ENCODE results near the gene TMEM60. TPM values are rescaled to one million over a fixed set of nuclear protein-coding genes. Genes with fewer than 3 reads are reported as not detected.

TMEM60 gene
- total RNA-seq, 1 donor from 2014 or later = 19.7 TPM

GRCh38 chr7:77802557-77803405 is 4.5 kb upstream of the TMEM60 start:
- Mint-ChIP-seq H3K36me3 (ENCODE audit: unreplicated experiment) (peaks cover 21% of the 10 kb centered on the region), H3K4me1 (ENCODE audit: unreplicated experiment) (peaks cover 21% of the 10 kb centered on the region), H3K4me3 (ENCODE audit: unreplicated experiment) (no peak overlapping the region), H3K27me3 (ENCODE audit: unreplicated experiment) (no peaks in the 10 kb centered on the region), H3K27ac (ENCODE audit: unreplicated experiment) (no peak overlapping the region), H3K9me3 (ENCODE audit: unreplicated experiment) (peaks cover 30% of the 10 kb centered on the region)
- no peak for DNase-seq (ENCODE audit: extremely low spot score, unreplicated experiment)
- no peak for TF ChIP-seq CTCF (IDR thresholded peaks at IDR 0.05)

- no peaks in the 10 kb centered on the region for H3K27me3 Mint-ChIP-seq (ENCODE audit: unreplicated experiment)
- H3K4me1 Mint-ChIP-seq (ENCODE audit: unreplicated experiment) = peaks cover 37% of the 10 kb centered on the region
- no peak overlapping the region for H3K27ac Mint-ChIP-seq (ENCODE audit: unreplicated experiment)
Observed at GRCh38 chr7:77800730-77801129, 2.5 kb upstream of the TMEM60 start.

GRCh38 chr7:77800158-77800557 is 1.9 kb upstream of the TMEM60 start:
- DNase-seq (ENCODE audit: extremely low spot score, unreplicated experiment) = no peak
- H3K4me1 Mint-ChIP-seq (ENCODE audit: unreplicated experiment) = peaks cover 37% of the 10 kb centered on the region
- H3K36me3 Mint-ChIP-seq (ENCODE audit: unreplicated experiment) = no peaks in the 10 kb centered on the region
- TF ChIP-seq CTCF (IDR thresholded peaks at IDR 0.05) = no peak
- peaks cover 8% of the 10 kb centered on the region for H3K9me3 Mint-ChIP-seq (ENCODE audit: unreplicated experiment)
- H3K4me3 Mint-ChIP-seq (ENCODE audit: unreplicated experiment) = peak overlapping the region; percentile 92
- H3K27me3 Mint-ChIP-seq (ENCODE audit: unreplicated experiment) = no peaks in the 10 kb centered on the region
- H3K27ac Mint-ChIP-seq (ENCODE audit: unreplicated experiment) = peak overlapping the region; percentile 92

More at GRCh38 chr7:77800730-77801129, 2.5 kb upstream of the TMEM60 start:
- no peak for DNase-seq (ENCODE audit: extremely low spot score, unreplicated experiment)
- no peak for TF ChIP-seq CTCF (IDR thresholded peaks at IDR 0.05)
- Mint-ChIP-seq H3K4me3 (ENCODE audit: unreplicated experiment) (no peak overlapping the region), H3K9me3 (ENCODE audit: unreplicated experiment) (peaks cover 13% of the 10 kb centered on the region), H3K36me3 (ENCODE audit: unreplicated experiment) (peaks cover 4% of the 10 kb centered on the region)

- Mint-ChIP-seq H3K4me3 (ENCODE audit: unreplicated experiment) (peak overlapping the region; percentile 92), H3K4me1 (ENCODE audit: unreplicated experiment) (peaks cover 40% of the 10 kb centered on the region), H3K9me3 (ENCODE audit: unreplicated experiment) (no peaks in the 10 kb centered on the region), H3K27ac (ENCODE audit: unreplicated experiment) (peak overlapping the region; percentile 92), H3K27me3 (ENCODE audit: unreplicated experiment) (no peaks in the 10 kb centered on the region), H3K36me3 (ENCODE audit: unreplicated experiment) (peaks cover 7% of the 10 kb centered on the region)
- no peak for DNase-seq (ENCODE audit: extremely low spot score, unreplicated experiment)
- TF ChIP-seq CTCF (IDR thresholded peaks at IDR 0.05) = no peak
Observed at GRCh38 chr7:77799078-77799964, 1.1 kb upstream of the TMEM60 start.

Data from osteocyte (in vitro differentiated cells).